LNCAP (cell line): ENCODE measurements around the gene RFX4.

ENCODE experiments used
- TF ChIP-seq, protein P1 (sequence below): fragments of 450-650 bp; IDR thresholded peaks from 2 replicates; pipeline ENCODE4 v1.5.1; 2017; ENCODE audit warnings: mild to moderate bottlenecking

Gene RFX4

DNA sequence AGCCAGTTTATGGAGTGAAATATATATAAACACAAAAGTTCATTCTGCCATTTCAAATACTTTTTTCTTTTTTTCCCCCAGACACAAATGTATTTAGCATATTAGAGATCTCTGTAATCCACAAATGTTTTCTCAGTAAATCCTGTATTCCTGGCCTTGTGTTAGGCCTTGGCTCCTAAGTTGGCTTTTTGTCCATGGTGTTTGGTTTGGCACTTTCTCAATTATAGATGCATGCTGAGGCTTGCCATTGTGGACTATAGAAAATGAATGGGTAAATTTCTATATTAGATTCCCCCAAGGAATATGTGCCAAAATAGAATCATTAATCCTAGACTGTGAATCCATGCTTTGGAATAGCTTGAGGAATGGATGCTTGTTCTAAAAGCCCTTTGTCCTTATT lies 208.7 kb downstream of the RFX4 start:
- TF ChIP-seq, protein P1, sequence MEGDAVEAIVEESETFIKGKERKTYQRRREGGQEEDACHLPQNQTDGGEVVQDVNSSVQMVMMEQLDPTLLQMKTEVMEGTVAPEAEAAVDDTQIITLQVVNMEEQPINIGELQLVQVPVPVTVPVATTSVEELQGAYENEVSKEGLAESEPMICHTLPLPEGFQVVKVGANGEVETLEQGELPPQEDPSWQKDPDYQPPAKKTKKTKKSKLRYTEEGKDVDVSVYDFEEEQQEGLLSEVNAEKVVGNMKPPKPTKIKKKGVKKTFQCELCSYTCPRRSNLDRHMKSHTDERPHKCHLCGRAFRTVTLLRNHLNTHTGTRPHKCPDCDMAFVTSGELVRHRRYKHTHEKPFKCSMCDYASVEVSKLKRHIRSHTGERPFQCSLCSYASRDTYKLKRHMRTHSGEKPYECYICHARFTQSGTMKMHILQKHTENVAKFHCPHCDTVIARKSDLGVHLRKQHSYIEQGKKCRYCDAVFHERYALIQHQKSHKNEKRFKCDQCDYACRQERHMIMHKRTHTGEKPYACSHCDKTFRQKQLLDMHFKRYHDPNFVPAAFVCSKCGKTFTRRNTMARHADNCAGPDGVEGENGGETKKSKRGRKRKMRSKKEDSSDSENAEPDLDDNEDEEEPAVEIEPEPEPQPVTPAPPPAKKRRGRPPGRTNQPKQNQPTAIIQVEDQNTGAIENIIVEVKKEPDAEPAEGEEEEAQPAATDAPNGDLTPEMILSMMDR, result no peak

DNA sequence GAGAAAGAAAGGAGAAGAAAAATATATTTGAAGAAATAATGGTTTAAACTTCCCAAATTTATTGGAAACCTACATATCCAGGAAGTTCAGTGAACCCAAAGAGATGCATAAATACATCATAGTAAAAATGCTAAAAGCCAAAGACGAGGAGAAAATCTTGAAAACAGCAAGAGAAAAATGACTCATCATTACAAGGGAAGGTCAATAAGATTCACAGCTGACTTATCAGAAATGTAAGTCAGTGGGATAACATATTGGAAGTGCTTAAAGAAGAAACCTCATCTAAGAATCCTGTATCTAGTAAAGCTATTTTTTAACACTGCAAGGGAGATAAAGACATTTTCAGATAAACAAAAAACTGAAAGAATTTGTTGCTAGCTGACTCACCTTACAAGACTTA lies 211.6 kb downstream of the RFX4 start:
- TF ChIP-seq, protein P1, result no peak

DNA sequence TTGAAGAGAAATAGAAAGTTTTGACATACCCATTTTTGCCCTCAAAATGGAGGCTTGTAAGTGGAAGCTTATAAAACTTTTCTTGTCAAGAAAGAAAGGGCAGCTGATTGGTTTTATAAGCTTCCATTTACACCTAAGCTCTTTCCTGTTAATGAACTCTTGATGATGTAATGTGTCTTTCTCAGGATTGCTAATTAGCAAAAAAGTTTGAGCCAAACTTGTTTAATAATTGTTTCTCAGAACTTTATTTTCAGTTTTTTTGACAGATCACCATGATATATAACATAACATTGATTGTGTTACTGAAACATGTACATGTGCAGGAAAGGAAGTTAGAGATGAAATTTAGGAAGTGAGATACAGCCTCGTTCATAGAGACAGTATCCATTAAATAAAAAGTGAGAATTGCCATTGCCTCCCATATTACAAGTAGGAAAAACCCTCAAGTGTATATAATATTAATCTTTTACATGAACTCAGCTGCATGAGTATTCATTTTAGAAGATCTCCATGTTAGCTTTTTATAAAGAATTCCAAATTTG lies 218.4 kb downstream of the RFX4 start:
- TF ChIP-seq, protein P1, result no peak

DNA sequence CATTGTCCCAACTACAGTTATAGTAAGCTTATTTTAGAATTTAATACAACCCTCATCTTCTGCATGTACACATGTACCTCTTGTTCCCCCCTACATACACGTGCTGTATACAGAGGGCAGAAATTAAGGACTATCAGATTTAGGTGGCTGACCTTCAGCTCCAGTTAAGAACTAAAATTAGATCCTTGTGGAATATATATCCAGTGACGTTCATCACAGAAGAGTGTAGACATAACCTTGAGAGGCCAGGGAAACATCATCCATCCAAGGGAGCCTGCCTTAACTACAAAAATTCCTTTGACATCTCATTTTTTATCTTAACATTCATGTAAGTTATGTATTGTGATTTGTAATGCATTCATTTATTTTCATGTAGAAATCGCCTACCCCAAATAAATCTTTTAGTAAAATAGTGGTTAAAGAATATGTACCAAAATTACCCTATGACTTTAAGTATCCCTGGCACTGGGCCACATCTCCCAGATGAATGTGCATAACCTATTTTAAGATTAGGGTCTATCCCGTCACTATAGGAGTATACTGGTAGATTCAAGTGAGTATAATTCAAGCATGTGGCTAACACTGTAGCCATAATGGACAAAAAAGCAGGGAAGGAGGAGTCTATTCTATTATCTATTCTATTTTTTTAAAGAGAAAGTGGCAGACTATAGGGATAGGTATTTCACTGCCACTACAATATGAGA lies 219.2 kb downstream of the RFX4 start:
- TF ChIP-seq, protein P1, result no peak

DNA sequence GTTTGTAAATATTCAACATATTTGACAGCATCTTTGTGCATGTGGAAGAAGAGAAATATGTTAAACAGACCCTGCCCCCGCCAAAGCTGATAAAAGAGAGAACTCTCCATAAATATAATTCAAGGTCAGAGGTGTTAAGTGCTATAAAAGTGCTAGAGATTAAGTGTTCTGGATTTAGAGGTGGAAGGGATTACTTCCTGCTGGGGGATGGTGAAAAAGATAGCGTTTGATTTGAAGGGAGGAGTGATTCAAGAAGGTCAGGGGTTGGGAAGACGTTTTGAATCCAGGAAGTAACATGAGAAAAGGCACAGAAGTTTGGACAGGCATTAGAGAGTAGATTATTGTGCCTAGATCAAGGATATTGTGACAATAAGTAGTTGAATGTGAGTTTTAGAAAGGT lies 221.9 kb downstream of the RFX4 start:
- TF ChIP-seq, protein P1, result no peak
